Heart left ventricle (tissue), 16 donors: Measurements from ENCODE around the gene SFTPA1. TPM values are rescaled to one million over a fixed set of nuclear protein-coding genes. Genes with fewer than 3 reads are reported as not detected.
"Not testable (repeated sequence)": the region's sequence is repeated elsewhere in the genome, so short reads cannot be mapped to it uniquely, and the experiment has no call there.

Experiments
- ATAC-seq, 4 donors: fragments of 200-7000 bp; cut with Tn5 transposase; one replicate each; pipeline ENCODE4 v1.9.1; 2020 to 2022; ENCODE audit warnings: moderate library complexity in 4 of 4, mild to moderate bottlenecking in 3 of 4, moderate number of reproducible peaks in 1 of 4
- DNase-seq, 5 donors: peaks; one replicate each; pipeline ENCODE4 v3.0.0-alpha.2; 2020
- H3K27ac ChIP-seq, 12 donors: fragments of 200-600 bp; sonication (generic) in 4 of 12; one replicate each; pipeline versions ENCODE4 v1.5.0 to v1.8.0; 2016 to 2022; ENCODE audit warnings: mild to moderate bottlenecking in 2 of 12
- H3K27me3 ChIP-seq, 9 donors: fragments of 200-600 bp; sonication (generic) in 2 of 9; one replicate each; pipeline versions ENCODE4 v1.5.1 to v1.8.0; 2016 to 2022; ENCODE audit warnings: mild to moderate bottlenecking in 3 of 9
- H3K36me3 ChIP-seq, 9 donors: fragments of 200-600 bp; sonication (generic) in 2 of 9; one replicate each; pipeline versions ENCODE4 v1.5.0 to v1.8.0; 2018 to 2022; ENCODE audit warnings: mild to moderate bottlenecking in 2 of 9
- H3K4me1 ChIP-seq, 12 donors: fragments of 200-600 bp; sonication (generic) in 4 of 12; one replicate each; pipeline versions ENCODE4 v1.5.0 to v1.8.0; 2016 to 2022; ENCODE audit warnings: mild to moderate bottlenecking in 3 of 12
- H3K4me3 ChIP-seq, 12 donors: fragments of 200-600 bp; sonication (generic) in 4 of 12; one replicate each; pipeline versions ENCODE4 v1.5.0 to v1.8.0; 2017 to 2022; ENCODE audit warnings: mild to moderate bottlenecking in 9 of 12, moderate library complexity in 4 of 12
- H3K9me3 ChIP-seq, 12 donors: fragments of 200-600 bp; sonication (generic) in 4 of 12; one replicate each; pipeline versions ENCODE4 v1.5.0 to v1.8.0; 2016 to 2022; ENCODE audit warnings: mild to moderate bottlenecking in 1 of 12
- POLR2A ChIP-seq, 2 donors: fragments of 450-650 bp; IDR thresholded peaks; one replicate each; pipeline ENCODE4 v1.6.1; 2017; ENCODE audit warnings: antibody characterized with exemption in 2 of 2, mild to moderate bottlenecking in 2 of 2, moderate library complexity in 2 of 2
- WGBS, 4 donors: extraction: QIAGEN DNeasy Blood & Tissue Kit in 2 of 4; methylation state at CpG; one replicate each; pipeline versions ENCODE4 v1.1.5 to v1.1.7; 2013 to 2018; 5-methylcytosine and 5-hydroxymethylcytosine counted together
- intact Hi-C, 10 donors: fragments of 100-400 bp; cut with DNase I; formaldehyde crosslinking; loops; one replicate each; pipeline versions ENCODE4 v1.11.1 to v1.14.2; 2022
- polyA plus RNA-seq, 2 donors: library from polyadenylated mRNA; stranded (reverse); fragments of 200-250 nt; gene quantifications; one replicate each; pipeline ENCODE4 v1.2.3, GENCODE V29; 2013
- total RNA-seq, 9 donors: library from RNA; depleted of rRNA in 2 of 9; stranded (reverse); fragments of >200 nt in 2 of 9; fragmentation: NEBNext Ultra II Directional in 3 of 9; extraction: Animal tissue kit (Norgen Biotek cat#: 25700) in 3 of 9; gene quantifications; one replicate each; pipeline versions ENCODE4 v1.1.0 to v1.2.4, GENCODE V29; 2016 to 2023
- TF ChIP-seq, protein P1 (sequence below), 12 donors: fragments of 200-600 bp; sonication (generic) in 4 of 12; IDR thresholded peaks; one replicate each; pipeline versions ENCODE4 v1.5.0 to v1.8.0; 2018 to 2022; ENCODE audit warnings: antibody characterized with exemption in 12 of 12, mild to moderate bottlenecking in 5 of 12
- donor health status: ischemic (EF 13 %, LVEDD 7.1; RV severe dilation, severe dysfunction).
- donor health status: healthy with polysubstance abuse.
- donor health status: DM: no; HTN: yes; CAD: no.
- donor health status: DM: no; HTN: no; CAD: no.
- donor health status: ischemic (EF 25% LVEDD 6.9; RV normal size, moderate dysfunction).
- donor health status: ischemic (EF 25% LVEDD 5.7; RV mildly dilated, moderate dysfunction).
- donor health status: healthy.
- donor health status: DM: yes; HTN: yes; CAD: no.
- donor health status: ischemic (EF 35%, LVEDD 5.7; RV mildly dilated, moderate dysfunction).
- donor health status: nonischemic (EF 11% LVEDD 7.7; RV severe dilation, severe dysfunction).
- donor health status: DM: yes; HTN: yes; CAD: no.
- donor health status: PGD.
- donor health status: ischemic (EF 29% LVEDD 5.4; RV normal size, mild dysfunction).
- donor health status: nonischemic (EF 23%, LVEDD 6.1; RV moderate dilation, normal function).

The SFTPA1 gene
- total and polyA plus RNA-seq, 11 donors, result 0.26 TPM; not detected in 10

DNA sequence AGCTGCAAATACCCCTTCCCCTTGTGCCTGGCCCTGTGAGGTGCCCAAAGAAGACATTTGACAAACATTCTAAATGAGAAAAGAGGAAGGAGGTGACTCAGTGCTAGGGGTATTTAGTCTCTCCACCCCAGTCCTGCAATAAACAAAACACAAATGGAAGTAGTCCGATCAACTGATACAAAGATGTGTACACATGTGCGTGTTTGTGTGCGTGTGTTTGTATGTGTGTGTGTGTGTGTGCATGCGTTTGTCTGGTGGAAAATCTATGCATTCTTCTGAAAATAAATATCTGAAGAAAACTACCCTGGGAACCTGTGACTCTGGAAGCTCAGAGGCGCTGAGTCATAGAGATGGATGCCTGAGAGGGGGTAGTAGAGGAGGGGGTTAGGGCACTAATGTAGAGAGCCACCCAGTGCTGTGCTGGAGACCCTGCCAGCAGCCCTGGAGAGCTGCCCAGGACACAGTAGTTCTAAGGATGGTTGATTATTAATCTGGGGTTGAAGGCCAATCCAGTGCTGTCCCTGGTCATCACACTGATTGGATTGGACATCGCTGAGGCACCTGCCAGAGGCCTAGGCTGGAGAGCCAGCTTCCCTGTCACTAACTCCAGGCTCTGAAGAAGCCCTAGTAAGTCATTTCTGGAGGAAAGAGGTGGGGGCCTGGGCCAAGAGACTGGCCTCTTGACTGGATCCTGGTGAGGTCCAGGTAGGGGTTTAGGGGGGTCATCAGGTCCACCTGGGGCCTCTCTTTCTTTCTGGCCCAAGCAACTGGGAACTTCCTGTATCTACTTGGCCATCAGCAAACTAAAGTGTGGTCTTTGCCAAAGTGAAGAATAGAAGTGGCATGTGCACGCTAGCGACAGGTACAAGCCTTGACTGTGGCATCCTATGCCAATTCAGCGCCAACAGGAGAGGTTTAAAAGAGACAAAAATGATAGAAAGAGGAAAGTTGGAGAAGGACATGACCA is 18.5 kb downstream of the SFTPA1 start:
- no peaks in the 10 kb centered on the region for H3K4me1 ChIP-seq
- no peak overlapping the region for H3K4me3 ChIP-seq
- DNase-seq, result no peak
- intact Hi-C loops, result no loop called here
- H3K27ac ChIP-seq, result no peak overlapping the region
- TF ChIP-seq POLR2A (IDR thresholded peaks at IDR 0.05), result no peak
- TF ChIP-seq, protein P1, sequence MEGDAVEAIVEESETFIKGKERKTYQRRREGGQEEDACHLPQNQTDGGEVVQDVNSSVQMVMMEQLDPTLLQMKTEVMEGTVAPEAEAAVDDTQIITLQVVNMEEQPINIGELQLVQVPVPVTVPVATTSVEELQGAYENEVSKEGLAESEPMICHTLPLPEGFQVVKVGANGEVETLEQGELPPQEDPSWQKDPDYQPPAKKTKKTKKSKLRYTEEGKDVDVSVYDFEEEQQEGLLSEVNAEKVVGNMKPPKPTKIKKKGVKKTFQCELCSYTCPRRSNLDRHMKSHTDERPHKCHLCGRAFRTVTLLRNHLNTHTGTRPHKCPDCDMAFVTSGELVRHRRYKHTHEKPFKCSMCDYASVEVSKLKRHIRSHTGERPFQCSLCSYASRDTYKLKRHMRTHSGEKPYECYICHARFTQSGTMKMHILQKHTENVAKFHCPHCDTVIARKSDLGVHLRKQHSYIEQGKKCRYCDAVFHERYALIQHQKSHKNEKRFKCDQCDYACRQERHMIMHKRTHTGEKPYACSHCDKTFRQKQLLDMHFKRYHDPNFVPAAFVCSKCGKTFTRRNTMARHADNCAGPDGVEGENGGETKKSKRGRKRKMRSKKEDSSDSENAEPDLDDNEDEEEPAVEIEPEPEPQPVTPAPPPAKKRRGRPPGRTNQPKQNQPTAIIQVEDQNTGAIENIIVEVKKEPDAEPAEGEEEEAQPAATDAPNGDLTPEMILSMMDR (IDR thresholded peaks at IDR 0.05), result no peak
- 93 to 94% (median 93%) methylated on average over 8 to 9 of the region's 9 CpGs for WGBS, 4 donors
- ATAC-seq, result no peak
- H3K36me3 ChIP-seq, result no peaks in the 10 kb centered on the region
- no peaks in the 10 kb centered on the region for H3K27me3 ChIP-seq
- peaks cover 0 to 19% (median 7%) of the 10 kb centered on the region in 12 donors for H3K9me3 ChIP-seq

DNA sequence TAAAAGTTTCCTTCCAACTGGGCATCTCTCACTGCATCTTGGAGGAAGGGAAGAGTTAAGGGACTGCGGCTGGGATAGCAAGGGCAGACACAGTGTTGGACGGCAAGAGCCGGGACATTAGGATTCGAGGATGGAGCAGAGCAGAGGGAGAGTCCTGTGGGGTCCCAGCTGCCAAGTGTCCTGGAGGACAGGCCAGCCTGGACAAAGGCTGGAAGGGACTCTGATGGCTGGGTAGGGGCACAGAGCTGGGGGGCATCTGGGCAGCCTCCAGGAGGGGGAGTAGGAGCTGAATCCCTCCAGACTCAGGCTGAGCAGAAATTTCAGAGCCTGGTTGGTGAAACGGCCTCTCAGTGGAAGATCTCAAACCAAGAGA is 19.2 kb downstream of the SFTPA1 start:
- no peaks in the 10 kb centered on the region for H3K27me3 ChIP-seq
- WGBS, 4 donors, result 80 to 88% (median 87%) methylated on average over 5 of the region's 5 CpGs
- H3K4me1 ChIP-seq, result no peaks in the 10 kb centered on the region
- H3K9me3 ChIP-seq, result peaks cover 0 to 18% (median 7%) of the 10 kb centered on the region in 12 donors
- intact Hi-C loops, result no loop called here
- H3K36me3 ChIP-seq, result no peaks in the 10 kb centered on the region
- no peak overlapping the region for H3K4me3 ChIP-seq
- ATAC-seq (no peak), DNase-seq (no peak)
- no peak overlapping the region for H3K27ac ChIP-seq
- no peak for TF ChIP-seq POLR2A (IDR thresholded peaks at IDR 0.05)
- TF ChIP-seq, protein P1 (IDR thresholded peaks at IDR 0.05), result no peak

DNA sequence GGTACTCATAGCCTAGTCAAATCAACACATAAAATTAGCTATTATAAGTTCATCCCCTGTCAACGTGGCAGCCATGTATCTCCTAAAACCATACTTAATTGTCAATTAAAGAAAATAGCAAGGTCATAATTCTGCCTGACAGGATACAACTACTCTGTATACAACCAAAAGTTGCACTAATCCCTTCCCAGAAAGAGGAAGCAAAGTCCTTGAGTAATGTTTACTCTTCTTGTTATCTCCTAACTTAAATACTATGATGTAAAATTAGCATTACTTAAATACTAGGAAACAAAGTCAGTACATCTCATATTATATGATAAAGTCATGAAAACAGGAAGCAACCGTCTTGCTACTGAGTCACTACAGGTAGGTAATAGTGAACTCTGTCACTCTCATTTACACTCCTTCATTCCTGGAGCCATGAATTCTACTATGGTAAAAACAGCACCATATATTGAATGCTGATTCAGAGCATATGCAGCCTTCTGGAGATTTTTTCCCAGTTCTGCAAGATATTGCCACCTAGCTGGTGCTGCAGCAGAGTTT is 26.0 kb downstream of the SFTPA1 start:
- WGBS, 4 donors, result 71 to 79% (median 77%) methylated on average over 2 of the region's 2 CpGs
- H3K4me3 ChIP-seq, H3K9me3 ChIP-seq, H3K4me1 ChIP-seq, intact Hi-C loops, DNase-seq, ATAC-seq, H3K36me3 ChIP-seq, H3K27ac ChIP-seq, H3K27me3 ChIP-seq: not testable (repeated sequence)

DNA sequence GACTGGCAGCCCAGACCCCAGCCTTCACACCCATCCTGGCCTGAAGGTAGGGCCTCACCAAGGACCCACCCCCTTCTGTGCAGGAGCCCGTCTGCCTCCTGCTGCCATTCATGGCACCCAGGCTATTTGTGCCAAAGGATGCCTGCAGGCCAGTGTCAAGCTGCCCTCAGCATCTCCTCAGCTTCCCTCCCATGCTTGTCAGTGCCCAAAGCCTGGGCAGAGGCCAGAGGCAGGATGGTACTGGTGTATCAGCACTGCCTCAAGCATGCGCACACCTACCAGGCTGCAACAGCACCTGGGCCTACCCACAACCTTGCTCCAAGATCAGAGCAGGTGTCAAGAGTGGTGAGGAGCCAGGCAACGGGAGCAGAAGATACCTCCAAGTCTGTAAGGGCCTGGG is 27.6 kb downstream of the SFTPA1 start:
- Histone ChIP-seq H3K27me3 (no peaks in the 10 kb centered on the region), H3K36me3 (no peaks in the 10 kb centered on the region), H3K27ac (no peak overlapping the region), H3K4me1 (no peaks in the 10 kb centered on the region), H3K9me3 (no peaks in the 10 kb centered on the region), H3K4me3 (no peak overlapping the region)
- ATAC-seq, result no peak
- intact Hi-C loops, result no loop called here
- 81 to 93% (median 90%) methylated on average over 2 to 3 of the region's 3 CpGs for WGBS, 4 donors
- TF ChIP-seq, protein P1 (IDR thresholded peaks at IDR 0.05), result no peak
- TF ChIP-seq POLR2A (IDR thresholded peaks at IDR 0.05), result no peak
- no peak for DNase-seq

DNA sequence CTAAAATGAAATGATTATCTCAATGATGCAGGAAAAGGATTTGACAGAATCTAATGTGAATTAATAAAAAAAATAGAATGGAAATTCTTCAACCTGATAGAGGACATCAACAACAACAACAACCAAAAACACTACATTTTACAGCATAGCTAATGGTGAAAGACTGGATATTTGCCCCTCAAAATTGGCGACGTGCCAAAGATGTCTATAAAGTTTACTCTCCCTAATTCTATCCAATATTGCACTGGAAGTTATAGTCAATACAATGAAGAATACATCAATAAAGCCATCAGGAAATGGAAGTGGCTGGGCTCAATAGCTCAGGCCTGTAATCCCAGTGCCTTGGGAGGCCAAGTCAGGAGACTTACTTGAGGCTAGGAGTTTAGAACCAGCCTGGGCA is 42.0 kb downstream of the SFTPA1 start:
- H3K9me3 ChIP-seq, DNase-seq, H3K27me3 ChIP-seq, H3K27ac ChIP-seq, intact Hi-C loops, ATAC-seq, H3K4me1 ChIP-seq, H3K4me3 ChIP-seq, H3K36me3 ChIP-seq: not testable (repeated sequence)
- 85 to 92% (median 89%) methylated on average over 2 of the region's 2 CpGs for WGBS, 4 donors

DNA sequence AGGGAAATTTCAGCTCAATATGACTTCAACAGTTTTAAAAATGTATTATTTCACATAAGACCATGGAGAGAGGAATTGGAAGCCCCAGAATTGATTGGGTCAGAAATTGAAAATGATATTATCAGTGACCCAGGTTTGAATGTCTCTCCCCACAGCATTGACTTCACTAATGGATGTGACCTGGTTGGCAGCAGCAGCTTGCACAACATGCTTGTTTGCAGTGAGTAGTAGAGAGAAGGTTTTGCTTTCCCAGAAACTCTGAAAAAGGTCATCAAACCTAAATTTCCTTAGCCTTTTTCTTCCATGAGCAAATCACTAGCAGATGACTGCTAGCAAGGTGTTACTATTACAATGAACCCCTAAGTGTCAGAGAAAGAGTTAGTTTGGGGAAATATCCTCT is 52.5 kb downstream of the SFTPA1 start:
- DNase-seq, H3K4me1 ChIP-seq, H3K9me3 ChIP-seq, intact Hi-C loops, H3K36me3 ChIP-seq, H3K27me3 ChIP-seq, H3K4me3 ChIP-seq, H3K27ac ChIP-seq, ATAC-seq: not testable (repeated sequence)

DNA sequence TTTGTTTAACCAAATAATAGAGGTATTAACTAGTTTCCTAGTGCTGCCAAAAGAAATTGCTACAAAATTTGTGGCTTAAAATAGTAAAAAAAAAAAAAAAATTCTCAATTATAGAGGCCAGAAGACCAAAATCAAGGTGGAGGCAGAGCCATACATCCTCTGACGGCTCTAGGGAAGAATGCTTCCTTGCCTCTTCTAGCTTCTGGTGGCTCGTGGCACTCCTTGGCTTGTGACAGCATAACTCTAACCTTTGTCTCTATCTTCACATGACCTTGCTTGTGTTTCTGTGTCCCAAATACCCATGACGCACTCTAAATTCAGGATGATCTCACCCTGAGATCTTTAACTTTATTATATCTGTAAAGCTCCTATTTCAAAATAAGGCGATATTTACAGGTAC is 53.9 kb downstream of the SFTPA1 start:
- H3K4me3 ChIP-seq, H3K9me3 ChIP-seq, H3K27ac ChIP-seq, H3K4me1 ChIP-seq, ATAC-seq, DNase-seq, H3K36me3 ChIP-seq, intact Hi-C loops, H3K27me3 ChIP-seq: not testable (repeated sequence)
- WGBS, 4 donors, result 44 to 94% (median 70%) methylated on average over 3 to 4 of the region's 4 CpGs
